Measurements from ENCODE around the gene AP3B2.
"Not testable (repeated sequence)": the region's sequence is repeated elsewhere in the genome, so short reads cannot be mapped to it uniquely, and the experiment has no call there.

The AP3B2 gene, protein sequence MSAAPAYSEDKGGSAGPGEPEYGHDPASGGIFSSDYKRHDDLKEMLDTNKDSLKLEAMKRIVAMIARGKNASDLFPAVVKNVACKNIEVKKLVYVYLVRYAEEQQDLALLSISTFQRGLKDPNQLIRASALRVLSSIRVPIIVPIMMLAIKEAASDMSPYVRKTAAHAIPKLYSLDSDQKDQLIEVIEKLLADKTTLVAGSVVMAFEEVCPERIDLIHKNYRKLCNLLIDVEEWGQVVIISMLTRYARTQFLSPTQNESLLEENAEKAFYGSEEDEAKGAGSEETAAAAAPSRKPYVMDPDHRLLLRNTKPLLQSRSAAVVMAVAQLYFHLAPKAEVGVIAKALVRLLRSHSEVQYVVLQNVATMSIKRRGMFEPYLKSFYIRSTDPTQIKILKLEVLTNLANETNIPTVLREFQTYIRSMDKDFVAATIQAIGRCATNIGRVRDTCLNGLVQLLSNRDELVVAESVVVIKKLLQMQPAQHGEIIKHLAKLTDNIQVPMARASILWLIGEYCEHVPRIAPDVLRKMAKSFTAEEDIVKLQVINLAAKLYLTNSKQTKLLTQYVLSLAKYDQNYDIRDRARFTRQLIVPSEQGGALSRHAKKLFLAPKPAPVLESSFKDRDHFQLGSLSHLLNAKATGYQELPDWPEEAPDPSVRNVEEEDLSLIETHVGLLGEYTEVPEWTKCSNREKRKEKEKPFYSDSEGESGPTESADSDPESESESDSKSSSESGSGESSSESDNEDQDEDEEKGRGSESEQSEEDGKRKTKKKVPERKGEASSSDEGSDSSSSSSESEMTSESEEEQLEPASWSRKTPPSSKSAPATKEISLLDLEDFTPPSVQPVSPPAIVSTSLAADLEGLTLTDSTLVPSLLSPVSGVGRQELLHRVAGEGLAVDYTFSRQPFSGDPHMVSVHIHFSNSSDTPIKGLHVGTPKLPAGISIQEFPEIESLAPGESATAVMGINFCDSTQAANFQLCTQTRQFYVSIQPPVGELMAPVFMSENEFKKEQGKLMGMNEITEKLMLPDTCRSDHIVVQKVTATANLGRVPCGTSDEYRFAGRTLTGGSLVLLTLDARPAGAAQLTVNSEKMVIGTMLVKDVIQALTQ

DNA sequence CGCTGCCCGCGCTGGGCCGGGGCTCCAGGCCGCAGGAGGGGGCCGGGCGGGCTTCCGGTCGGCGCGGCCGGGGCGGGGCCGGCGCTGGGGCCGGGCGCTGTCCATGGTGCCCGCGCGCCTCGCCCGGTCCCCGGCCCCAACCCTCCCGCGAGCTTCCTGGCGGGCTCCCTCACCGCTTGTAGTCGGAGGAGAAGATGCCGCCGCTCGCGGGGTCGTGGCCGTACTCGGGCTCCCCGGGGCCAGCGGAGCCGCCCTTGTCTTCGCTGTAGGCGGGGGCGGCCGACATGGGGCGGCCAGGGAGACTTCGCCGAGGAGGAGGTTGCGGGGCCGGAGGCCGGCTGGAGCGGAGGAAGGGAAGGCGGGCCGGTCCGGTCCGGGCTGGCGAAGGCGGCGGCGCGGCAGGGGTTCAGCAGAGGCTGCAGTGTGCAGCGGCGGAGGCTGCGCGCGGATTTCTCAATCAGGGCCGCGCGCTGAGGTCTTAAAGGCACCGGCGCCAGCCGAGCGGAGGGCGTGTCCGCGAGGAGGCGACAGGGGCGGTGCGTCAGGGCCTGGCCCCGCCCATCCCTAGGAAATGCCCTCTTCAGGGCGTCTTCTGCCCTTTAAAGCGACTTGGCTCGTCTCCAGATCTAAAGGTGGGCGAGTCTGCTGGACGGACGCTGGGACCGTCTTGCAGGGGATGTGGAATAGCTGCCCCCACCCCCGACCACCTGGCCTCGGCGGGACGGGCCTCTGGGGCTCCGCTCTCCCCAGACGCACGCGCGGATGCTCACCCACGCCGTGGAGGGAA is at the start of gene AP3B2:
Gene AP3B2 (minus strand): TSS at position 455 of the 787 bp plus-strand sequence. CDS start 169 bp downstream, at position 286.
- DNase-seq: no peak

- DNase-seq: no peak
Observed at GRCh38 chr15:82751308-82751707, 41.6 kb upstream of the AP3B2 start.

- no peak for DNase-seq
Observed at GRCh38 chr15:82750831-82751180, 41.1 kb upstream of the AP3B2 start.

DNA sequence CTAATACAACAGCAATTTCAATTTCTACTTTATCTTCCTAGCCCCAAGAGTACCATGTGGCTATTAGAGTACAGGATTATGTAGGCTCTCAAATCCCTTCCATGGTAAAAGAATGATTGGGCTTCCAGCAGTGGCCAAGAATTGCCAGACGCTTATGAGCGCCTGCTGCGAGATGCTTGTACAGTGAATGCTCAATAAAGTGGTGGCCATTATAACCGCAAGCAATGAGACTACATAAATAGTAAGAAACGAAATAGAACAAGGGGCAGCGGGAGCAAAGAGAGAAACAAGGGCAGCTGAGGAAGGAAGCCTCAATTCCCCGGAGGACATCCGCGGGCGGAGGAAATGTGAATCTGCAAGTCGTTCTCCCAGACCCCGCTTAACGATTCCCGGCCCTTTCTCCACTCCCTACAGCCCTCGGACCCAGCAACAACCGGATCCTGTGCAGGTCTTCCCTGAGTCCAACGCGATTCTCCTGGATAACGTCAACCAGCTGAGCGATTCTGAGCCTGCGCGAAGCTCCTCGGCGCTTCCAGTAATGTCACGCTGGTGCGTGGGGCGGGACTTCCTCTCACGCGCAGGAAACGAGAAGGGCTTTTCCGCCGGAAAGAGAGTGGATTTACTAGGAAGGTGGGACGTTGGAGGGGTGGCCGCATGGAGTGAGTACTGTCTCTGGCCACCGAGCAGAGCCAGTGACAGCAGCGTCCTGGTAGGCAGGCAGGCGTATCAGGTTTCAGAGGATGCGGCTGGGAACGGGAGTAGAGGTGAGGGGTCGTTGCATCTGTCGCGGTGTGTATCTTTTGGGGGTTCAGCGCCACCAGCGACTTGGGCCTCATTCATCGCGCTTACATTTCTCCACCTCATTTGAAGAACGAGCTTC is 40.5 kb upstream of the AP3B2 start:
- peak; percentile 75 for DNase-seq

DNA sequence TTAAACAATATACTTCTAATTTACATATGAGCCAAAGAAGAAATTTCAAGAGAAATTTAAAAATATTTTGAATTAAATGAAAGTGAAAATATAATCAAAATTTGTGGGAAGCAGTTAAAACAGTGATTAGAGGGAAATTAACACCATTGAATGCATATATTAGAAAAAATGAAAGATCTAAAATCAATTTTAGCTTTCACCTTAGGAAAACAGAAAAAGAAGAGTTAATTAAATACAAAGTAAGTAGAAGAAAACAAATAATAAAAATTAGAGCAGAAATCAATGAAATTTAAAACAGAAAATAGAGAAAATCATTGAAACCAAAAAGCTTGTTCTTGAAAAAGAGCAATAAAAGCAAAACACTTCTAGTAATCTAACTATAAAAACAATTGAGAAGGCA is 38.6 kb upstream of the AP3B2 start:
- no peak for DNase-seq

GRCh38 chr15:82743810-82744209 is 34.1 kb upstream of the AP3B2 start:
- no peak for DNase-seq

GRCh38 chr15:82742134-82742533 is 32.5 kb upstream of the AP3B2 start:
- DNase-seq: no peak

DNA sequence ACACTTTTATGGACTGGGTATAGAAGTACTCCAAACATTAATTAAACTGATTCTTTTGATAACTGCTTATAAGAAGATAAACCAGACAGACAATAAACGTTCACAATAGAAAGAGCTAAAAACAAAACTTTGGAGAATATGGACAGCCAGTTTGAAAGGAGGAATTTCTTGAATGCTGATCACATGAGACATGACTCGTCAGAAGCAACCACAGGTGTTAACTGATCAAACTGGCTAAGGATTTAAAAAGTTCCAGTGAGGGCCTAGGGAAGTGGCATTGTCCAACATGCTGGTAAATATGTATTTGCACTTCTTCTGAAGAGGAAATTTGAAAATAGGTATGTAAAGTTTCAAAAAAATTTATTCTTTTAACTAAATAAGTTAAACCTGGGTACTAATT is 29.4 kb upstream of the AP3B2 start:
- DNase-seq: no peak

GRCh38 chr15:82737975-82738374 is 28.3 kb upstream of the AP3B2 start:
- DNase-seq: no peak

- no peak for DNase-seq
Observed at GRCh38 chr15:82731527-82731926, 21.9 kb upstream of the AP3B2 start.

GRCh38 chr15:82730022-82730530 is 20.4 kb upstream of the AP3B2 start:
- DNase-seq: no peak

DNA sequence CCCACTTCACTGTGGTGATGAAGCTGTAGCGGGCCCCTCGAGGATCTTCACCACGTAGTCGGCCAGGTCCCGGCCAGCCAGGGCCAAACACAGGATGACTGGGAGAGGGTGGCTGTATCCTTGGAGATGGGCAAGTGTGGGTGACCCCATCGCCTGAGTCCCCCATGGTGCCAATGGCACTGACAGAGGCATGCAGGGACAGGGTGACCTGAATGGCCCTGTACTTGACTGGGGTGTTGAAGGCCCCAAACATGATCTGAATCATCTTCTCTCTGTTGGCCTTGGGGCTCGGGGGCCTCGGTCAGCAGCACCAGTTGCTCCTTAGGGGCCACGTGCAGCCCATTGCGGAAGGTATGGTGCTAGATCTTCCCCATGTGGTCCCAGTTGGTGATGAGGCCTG is 17.1 kb upstream of the AP3B2 start:
- no peak for DNase-seq

- DNase-seq: no peak
Observed at GRCh38 chr15:82715003-82715402, 5.3 kb upstream of the AP3B2 start.

DNA sequence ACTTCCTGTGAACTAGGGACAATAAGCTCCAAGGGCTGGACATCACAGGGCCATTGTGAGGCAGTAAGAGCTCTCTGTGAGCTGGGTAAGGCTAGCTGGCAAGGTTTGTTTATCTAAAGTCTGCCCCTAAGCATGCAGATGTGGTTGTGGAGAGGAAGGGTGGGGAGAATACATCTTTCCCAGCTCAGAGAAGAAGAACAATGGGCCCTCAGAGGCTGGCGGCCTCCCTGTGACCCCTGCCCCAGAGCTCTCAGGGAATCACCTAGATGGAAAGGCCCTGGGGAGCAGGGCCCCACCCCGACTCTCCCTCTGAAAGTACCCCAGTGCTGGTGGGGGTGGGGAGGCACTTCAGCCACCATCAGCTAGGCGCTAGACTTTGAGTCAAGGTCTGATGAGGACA is 4.3 kb upstream of the AP3B2 start:
- DNase-seq: no peak

DNA sequence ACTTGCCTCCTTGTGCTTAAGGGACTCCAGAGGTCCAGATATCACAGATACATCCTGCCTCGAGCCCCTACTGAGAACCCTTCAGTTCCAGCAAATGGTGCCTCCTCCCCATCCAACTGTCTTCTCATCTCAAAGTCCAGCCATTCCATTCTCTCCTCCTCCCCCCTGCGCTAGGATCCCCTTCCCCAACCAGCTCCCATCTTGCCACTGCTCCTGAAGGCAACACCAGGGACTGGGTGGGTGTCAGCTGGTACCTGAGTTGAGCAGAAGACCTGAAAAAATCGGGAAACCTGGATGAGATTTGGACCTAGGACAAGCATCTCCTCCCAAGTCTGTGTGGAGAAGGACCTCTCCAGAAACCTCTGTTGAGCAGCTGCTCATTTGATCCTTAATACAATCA is 2.4 kb upstream of the AP3B2 start:
- DNase-seq: no peak

DNA sequence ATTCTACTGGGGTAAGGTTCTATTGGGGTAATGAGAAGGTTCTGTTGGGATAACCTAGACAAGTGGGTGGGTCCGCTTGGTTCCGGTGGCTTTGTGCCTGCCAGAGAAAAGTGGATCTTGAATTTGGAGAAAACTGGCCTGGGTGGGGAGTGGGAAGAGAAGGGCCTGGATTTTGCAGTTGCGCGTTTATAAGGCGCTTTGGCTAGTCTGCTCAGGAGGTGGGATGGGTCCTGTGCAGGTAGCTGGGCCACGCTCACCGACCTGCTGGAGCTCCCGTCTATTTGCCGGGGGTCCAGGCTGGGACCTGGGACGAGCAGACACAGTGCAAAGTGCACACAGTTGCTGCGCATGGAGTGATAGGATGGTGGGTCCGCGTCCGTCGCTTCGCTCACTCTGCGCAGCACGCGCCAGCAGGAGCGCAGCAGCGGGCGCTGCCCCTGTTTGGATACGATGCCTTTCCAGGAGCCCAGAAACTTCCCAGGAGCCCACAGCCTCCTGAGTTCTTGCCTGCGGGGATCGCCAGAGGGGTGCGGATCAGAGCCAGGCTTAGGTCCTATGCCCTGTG is 1.3 kb upstream of the AP3B2 start:
- no peak for DNase-seq

DNA sequence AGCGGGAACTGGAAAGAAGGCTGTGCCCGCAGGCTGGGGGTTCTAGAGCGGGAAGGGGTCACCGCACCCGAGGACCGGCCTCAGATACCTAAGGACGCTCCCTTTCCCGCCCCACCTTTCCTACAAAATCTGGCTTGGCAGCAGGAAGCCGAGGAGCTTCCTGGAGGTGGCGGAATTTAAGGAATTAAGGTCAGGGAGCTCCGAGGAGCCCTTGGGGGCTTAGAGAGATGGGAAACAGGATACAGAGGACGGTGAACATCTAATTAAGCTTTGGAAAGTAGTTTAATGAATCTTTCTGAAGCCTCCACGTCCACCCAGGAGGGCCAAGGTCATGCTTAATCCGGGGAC is 507 bp upstream of the AP3B2 start:
- DNase-seq: no peak

DNA sequence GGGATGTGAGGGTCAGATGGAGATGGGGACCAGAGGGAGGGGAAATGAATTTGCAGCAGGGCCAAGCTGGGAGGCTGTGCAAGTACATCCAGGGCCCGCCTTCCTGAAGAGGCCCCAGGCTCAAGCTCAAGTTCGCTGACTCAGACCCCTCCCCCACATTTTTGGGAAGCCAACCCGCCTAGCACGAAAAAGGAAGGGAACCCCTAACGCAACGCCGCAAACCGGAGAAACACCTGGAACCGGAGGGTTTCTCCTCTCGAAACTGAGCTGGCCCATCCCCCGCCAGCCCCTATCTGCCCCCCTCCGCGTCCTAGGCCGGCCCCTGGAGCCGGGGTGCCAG is 624 bp downstream of the AP3B2 start:
- DNase-seq: no peak

GRCh38 chr15:82705856-82706255 is 3.8 kb downstream of the AP3B2 start:
- not testable (repeated sequence) for DNase-seq

GRCh38 chr15:82699726-82700125 is 9.9 kb downstream of the AP3B2 start:
- no peak for DNase-seq

GRCh38 chr15:82698711-82699345 is 10.8 kb downstream of the AP3B2 start:
- no peak for DNase-seq

Data from NCI-H2081 treated with DMSO at 0.1 percent for 48 hours (cell line).